ENCODE measurements around the gene GLTPD2. TPM values are rescaled to one million over a fixed set of nuclear protein-coding genes. Genes with fewer than 3 reads are reported as not detected.

GLTPD2 gene
- total and polyA plus RNA-seq, 10 of the 15 experiments (the other 5 are each of a cell fraction or from before 2014, with no cell fraction given), result 0.16 to 0.34 TPM; not detected in 8

DNA sequence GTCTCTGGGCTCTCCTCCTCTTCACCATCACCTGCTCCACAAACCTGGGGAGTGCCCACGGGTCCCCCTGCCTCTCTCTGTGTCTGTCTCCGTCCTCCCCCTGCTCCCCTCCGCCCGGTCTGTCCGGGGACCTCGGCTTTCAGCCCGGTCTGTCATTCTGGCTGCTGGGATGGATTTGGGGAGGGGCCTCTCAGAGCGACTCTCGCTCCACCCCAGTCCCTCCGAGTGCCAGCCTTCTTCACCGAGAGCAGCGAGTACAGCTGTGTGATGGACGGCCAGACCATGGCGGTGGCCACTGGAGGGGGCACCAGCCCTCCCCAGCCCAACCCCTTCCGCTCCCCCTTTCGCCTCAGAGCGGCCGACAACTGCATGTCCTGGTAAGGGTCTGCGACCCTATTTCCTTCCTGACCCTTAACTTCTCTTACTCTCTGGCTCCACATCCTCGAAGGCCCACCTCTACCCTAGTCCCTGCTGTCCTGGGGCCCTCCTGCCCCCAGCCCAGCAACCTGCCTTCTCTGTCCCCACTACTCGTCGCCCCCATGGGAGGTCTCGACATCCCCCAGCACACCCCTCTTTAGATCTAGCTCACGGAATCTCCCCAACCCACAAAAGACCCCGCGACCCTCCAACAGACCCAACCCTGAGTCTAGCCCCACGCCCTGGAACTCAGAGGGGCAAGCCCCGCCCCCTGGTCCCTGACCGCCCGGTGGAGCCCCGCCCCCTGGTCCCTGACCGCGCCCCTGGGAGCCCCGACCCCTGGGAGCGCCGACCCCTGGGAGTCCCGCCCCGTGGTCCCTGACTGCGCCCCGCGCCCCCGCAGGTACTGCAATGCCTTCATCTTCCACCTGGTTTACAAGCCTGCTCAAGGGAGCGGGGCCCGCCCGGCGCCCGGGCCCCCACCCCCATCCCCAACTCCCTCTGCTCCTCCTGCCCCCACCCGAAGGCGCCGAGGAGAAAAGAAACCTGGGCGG is 43.5 kb upstream of the GLTPD2 start:
- no peak overlapping the region for H3K4me2 ChIP-seq (ENCODE audit: control insufficient read depth, insufficient read depth)
- no peak overlapping the region for H3K27ac ChIP-seq (ENCODE audit: control insufficient read depth, insufficient read depth)
- H3K79me2 ChIP-seq (ENCODE audit: control insufficient read depth, insufficient read depth, low read length), result no peaks in the 10 kb centered on the region
- ChIA-PET CTCF (no interaction called here), POLR2A (no interaction called here), SMC1A (ENCODE audit: uncharacterized antibody, unreplicated experiment) (no interaction called here), RAD21 (ENCODE audit: unreplicated experiment) (no interaction called here)
- H3K9me3 ChIP-seq (replicated peaks; ENCODE audit: control insufficient read depth, insufficient read depth, low read length), result no peaks in the 10 kb centered on the region
- intact Hi-C loops (cut with micrococcal nuclease; ENCODE audit: unreplicated experiment), result no loop called here
- ATAC-seq, result no peak
- H3K36me3 ChIP-seq (ENCODE audit: control insufficient read depth in 2 of 2, insufficient read depth in 2 of 2, low read length in 1 of 2), result no peaks in the 10 kb centered on the region
- peaks cover 2 to 5% of the 10 kb centered on the region in 2 experiments; a peak in 3 of 4 replicates for H3K27me3 ChIP-seq (replicated peaks in 1 of 2; ENCODE audit: control insufficient read depth in 2 of 2, insufficient read depth in 2 of 2, low read length in 1 of 2)
- no peaks in the 10 kb centered on the region for H4K20me1 ChIP-seq (ENCODE audit: control insufficient read depth, insufficient read depth)
- H3K9ac ChIP-seq (ENCODE audit: control insufficient read depth, insufficient read depth, low read length), result no peak overlapping the region
- FAIRE-seq, result no peak
- no peak for DNase-seq (ENCODE audit: low read depth, low spot score)
- H3K4me1 ChIP-seq (ENCODE audit: control insufficient read depth, insufficient read depth, low read length), result peaks cover 4% of the 10 kb centered on the region; the same call in 1 of the 2 replicates
- in situ Hi-C loops (cut with MboI), result no loop called here
- no TSS peak for BruUV-seq (replicated peaks)
- no peak overlapping the region for H2AFZ ChIP-seq (ENCODE audit: control insufficient read depth, low read depth, low read length)
- WGBS (ENCODE audit: insufficient coverage, insufficient replicate concordance, low lambda C conversion rate, missing lambda C conversion rate), result 41% methylated on average over 41 of the region's 51 CpGs
- H3K4me3 ChIP-seq, result no peak overlapping the region
- no peak for TF ChIP-seq DPF2 (IDR thresholded peaks at IDR 0.05)
- TF ChIP-seq, protein P1, sequence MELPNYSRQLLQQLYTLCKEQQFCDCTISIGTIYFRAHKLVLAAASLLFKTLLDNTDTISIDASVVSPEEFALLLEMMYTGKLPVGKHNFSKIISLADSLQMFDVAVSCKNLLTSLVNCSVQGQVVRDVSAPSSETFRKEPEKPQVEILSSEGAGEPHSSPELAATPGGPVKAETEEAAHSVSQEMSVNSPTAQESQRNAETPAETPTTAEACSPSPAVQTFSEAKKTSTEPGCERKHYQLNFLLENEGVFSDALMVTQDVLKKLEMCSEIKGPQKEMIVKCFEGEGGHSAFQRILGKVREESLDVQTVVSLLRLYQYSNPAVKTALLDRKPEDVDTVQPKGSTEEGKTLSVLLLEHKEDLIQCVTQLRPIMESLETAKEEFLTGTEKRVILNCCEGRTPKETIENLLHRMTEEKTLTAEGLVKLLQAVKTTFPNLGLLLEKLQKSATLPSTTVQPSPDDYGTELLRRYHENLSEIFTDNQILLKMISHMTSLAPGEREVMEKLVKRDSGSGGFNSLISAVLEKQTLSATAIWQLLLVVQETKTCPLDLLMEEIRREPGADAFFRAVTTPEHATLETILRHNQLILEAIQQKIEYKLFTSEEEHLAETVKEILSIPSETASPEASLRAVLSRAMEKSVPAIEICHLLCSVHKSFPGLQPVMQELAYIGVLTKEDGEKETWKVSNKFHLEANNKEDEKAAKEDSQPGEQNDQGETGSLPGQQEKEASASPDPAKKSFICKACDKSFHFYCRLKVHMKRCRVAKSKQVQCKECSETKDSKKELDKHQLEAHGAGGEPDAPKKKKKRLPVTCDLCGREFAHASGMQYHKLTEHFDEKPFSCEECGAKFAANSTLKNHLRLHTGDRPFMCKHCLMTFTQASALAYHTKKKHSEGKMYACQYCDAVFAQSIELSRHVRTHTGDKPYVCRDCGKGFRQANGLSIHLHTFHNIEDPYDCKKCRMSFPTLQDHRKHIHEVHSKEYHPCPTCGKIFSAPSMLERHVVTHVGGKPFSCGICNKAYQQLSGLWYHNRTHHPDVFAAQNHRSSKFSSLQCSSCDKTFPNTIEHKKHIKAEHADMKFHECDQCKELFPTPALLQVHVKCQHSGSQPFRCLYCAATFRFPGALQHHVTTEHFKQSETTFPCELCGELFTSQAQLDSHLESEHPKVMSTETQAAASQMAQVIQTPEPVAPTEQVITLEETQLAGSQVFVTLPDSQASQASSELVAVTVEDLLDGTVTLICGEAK (IDR thresholded peaks at IDR 0.05; ENCODE audit: borderline replicate concordance), result no peak
- TF ChIP-seq JUNB (IDR thresholded peaks at IDR 0.05), result no peak
- TF ChIP-seq, protein P2, sequence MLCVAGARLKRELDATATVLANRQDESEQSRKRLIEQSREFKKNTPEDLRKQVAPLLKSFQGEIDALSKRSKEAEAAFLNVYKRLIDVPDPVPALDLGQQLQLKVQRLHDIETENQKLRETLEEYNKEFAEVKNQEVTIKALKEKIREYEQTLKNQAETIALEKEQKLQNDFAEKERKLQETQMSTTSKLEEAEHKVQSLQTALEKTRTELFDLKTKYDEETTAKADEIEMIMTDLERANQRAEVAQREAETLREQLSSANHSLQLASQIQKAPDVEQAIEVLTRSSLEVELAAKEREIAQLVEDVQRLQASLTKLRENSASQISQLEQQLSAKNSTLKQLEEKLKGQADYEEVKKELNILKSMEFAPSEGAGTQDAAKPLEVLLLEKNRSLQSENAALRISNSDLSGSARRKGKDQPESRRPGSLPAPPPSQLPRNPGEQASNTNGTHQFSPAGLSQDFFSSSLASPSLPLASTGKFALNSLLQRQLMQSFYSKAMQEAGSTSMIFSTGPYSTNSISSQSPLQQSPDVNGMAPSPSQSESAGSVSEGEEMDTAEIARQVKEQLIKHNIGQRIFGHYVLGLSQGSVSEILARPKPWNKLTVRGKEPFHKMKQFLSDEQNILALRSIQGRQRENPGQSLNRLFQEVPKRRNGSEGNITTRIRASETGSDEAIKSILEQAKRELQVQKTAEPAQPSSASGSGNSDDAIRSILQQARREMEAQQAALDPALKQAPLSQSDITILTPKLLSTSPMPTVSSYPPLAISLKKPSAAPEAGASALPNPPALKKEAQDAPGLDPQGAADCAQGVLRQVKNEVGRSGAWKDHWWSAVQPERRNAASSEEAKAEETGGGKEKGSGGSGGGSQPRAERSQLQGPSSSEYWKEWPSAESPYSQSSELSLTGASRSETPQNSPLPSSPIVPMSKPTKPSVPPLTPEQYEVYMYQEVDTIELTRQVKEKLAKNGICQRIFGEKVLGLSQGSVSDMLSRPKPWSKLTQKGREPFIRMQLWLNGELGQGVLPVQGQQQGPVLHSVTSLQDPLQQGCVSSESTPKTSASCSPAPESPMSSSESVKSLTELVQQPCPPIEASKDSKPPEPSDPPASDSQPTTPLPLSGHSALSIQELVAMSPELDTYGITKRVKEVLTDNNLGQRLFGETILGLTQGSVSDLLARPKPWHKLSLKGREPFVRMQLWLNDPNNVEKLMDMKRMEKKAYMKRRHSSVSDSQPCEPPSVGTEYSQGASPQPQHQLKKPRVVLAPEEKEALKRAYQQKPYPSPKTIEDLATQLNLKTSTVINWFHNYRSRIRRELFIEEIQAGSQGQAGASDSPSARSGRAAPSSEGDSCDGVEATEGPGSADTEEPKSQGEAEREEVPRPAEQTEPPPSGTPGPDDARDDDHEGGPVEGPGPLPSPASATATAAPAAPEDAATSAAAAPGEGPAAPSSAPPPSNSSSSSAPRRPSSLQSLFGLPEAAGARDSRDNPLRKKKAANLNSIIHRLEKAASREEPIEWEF (IDR thresholded peaks at IDR 0.05; ENCODE audit: insufficient replicate concordance, low read depth, low read length), result no peak
- TF ChIP-seq MYC (IDR thresholded peaks at IDR 0.05; ENCODE audit: insufficient read depth, insufficient read length, insufficient replicate concordance, low read length, severe bottlenecking), result no peak
- no peak for TF ChIP-seq BRCA1 (IDR thresholded peaks at IDR 0.05; ENCODE audit: low read depth, low read length)
- no peak for TF ChIP-seq POU2F2 (IDR thresholded peaks at IDR 0.05; ENCODE audit: borderline replicate concordance, low read depth, low read length)
- TF ChIP-seq, protein P3, sequence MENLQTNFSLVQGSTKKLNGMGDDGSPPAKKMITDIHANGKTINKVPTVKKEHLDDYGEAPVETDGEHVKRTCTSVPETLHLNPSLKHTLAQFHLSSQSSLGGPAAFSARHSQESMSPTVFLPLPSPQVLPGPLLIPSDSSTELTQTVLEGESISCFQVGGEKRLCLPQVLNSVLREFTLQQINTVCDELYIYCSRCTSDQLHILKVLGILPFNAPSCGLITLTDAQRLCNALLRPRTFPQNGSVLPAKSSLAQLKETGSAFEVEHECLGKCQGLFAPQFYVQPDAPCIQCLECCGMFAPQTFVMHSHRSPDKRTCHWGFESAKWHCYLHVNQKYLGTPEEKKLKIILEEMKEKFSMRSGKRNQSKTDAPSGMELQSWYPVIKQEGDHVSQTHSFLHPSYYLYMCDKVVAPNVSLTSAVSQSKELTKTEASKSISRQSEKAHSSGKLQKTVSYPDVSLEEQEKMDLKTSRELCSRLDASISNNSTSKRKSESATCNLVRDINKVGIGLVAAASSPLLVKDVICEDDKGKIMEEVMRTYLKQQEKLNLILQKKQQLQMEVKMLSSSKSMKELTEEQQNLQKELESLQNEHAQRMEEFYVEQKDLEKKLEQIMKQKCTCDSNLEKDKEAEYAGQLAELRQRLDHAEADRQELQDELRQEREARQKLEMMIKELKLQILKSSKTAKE (IDR thresholded peaks at IDR 0.05; ENCODE audit: low read depth, poor library complexity, severe bottlenecking), result no peak
